Smooth muscle cell (in vitro differentiated cells): Measurements from ENCODE around the gene ZFPM1. TPM values are rescaled to one million over a fixed set of nuclear protein-coding genes. Genes with fewer than 3 reads are reported as not detected.

Source experiments
- DNase-seq: peaks from one replicate; lab custom pipeline; 2025; ENCODE audit not compliant: unreplicated experiment; lab: John Stamatoyannopoulos, UW
- H2AFZ ChIP-seq: fragments of 200-600 bp; sonication (generic); 2 replicates; pipeline ENCODE4 v1.6.0; 2016; ENCODE audit warnings: antibody characterized with exemption, low read depth, mild to moderate bottlenecking
- H3F3A ChIP-seq: fragments of 200-600 bp; sonication (generic); 2 replicates; pipeline ENCODE4 v1.6.0; 2017; ENCODE audit warnings: antibody characterized with exemption, low read depth
- H3K27ac ChIP-seq: fragments of 200-600 bp; sonication (generic); 2 replicates; pipeline ENCODE4 v1.5.1; 2016; ENCODE audit warnings: low read depth, mild to moderate bottlenecking
- H3K27me3 ChIP-seq: fragments of 200-600 bp; sonication (generic); 2 replicates; pipeline ENCODE4 v1.6.1; 2016; ENCODE audit warnings: low read depth, mild to moderate bottlenecking
- H3K36me3 ChIP-seq: fragments of 200-600 bp; sonication (generic); 2 replicates; pipeline ENCODE4 v1.5.1; 2016; ENCODE audit warnings: low read depth
- H3K4me1 ChIP-seq: fragments of 200-600 bp; sonication (generic); 2 replicates; pipeline ENCODE4 v1.5.1; 2016; ENCODE audit warnings: low read depth
- H3K4me2 ChIP-seq: fragments of 200-600 bp; sonication (generic); 2 replicates; pipeline ENCODE4 v1.6.0; 2016; ENCODE audit warnings: mild to moderate bottlenecking
- H3K4me3 ChIP-seq: fragments of 200-600 bp; sonication (generic); 2 replicates; pipeline ENCODE4 v1.5.1; 2016; ENCODE audit warnings: mild to moderate bottlenecking
- H3K79me2 ChIP-seq: fragments of 200-600 bp; sonication (generic); 2 replicates; pipeline ENCODE4 v1.6.0; 2016; ENCODE audit warnings: low read depth, mild to moderate bottlenecking
- H3K9ac ChIP-seq: fragments of 200-600 bp; sonication (generic); 2 replicates; pipeline ENCODE4 v1.6.0; 2016; ENCODE audit warnings: low read depth
- H3K9me3 ChIP-seq: fragments of 200-600 bp; sonication (generic); replicated peaks from 2 replicates; pipeline ENCODE4 v1.5.1; 2016; ENCODE audit warnings: low read depth
- H4K20me1 ChIP-seq: fragments of 200-600 bp; sonication (generic); 2 replicates; pipeline ENCODE4 v1.6.0; 2016; ENCODE audit warnings: low read depth
- WGBS: methylation state at CpG from one replicate; pipeline ENCODE4 v1.1.7; 2016; ENCODE audit warnings: low lambda C conversion rate; 5-methylcytosine and 5-hydroxymethylcytosine counted together
- polyA plus RNA-seq: library from polyadenylated mRNA; unstranded; fragments of >200 nt; fragmentation: Nextera tagmentation; extraction: Ambion mirVana; gene quantifications from 2 replicates; pipeline ENCODE4 v1.2.1, GENCODE V29; 2016
- total RNA-seq: library from RNA; depleted of rRNA; stranded (reverse); fragments of >200 nt; gene quantifications from 2 replicates; pipeline ENCODE4 v1.2.3, GENCODE V29; 2014
- TF ChIP-seq, protein P1 (sequence below): fragments of 200-600 bp; sonication (generic); IDR thresholded peaks from 2 replicates; pipeline ENCODE4 v1.5.1; 2017; ENCODE audit warnings: borderline replicate concordance, mild to moderate bottlenecking, antibody characterized with exemption; ENCODE audit not compliant: insufficient read depth, poor library complexity, severe bottlenecking

Gene ZFPM1
- total and polyA plus RNA-seq, 2 experiments from 2014 or later = 0.99 to 4.9 TPM

DNA sequence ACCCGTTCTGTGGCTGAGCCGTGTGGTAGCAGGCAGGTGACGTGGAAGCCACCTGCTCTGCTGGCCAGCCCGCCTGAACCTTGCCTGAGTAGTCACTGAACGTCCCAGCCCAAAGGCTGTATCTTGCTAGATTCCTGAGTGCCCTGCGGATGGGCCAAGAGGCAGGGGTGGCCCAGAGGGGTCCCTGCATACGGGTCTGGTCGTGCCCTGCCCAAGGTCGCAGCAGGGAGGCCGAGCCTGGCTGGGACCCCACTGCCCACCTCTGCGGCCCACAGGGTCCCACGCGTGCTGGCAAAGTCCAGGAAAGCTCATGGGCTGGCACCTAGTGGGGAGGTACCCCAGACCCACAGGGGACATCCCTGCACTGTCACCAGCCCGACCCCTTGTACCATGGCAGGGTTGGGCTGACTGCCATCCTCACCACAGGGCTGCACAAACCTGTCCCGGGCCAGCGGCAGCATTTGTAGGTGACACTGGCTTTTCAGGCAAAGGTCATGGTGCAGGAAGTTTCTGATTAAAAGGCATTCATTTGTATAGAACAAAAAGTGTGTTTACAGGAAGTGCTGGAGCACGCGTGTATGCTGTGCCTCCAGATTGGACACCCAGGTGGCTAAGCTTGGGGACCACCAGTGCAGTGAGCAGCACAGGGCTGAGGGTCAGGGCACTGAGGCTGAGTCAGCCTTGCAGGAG, 72.0 kb downstream of the ZFPM1 start:
- Histone ChIP-seq H3K27me3 (no peaks in the 10 kb centered on the region), H3K9me3 (no peaks in the 10 kb centered on the region), H3K4me2 (no peak overlapping the region), H3K9ac (no peak overlapping the region), H3K36me3 (no peaks in the 10 kb centered on the region), H3K4me3 (no peak overlapping the region), H3K79me2 (no peaks in the 10 kb centered on the region), H4K20me1 (peaks cover 23% of the 10 kb centered on the region), H3K4me1 (no peaks in the 10 kb centered on the region), H2AFZ (no peak overlapping the region), H3F3A (no peaks in the 10 kb centered on the region), H3K27ac (no peak overlapping the region)
- WGBS = 82% methylated on average over 17 of the region's 18 CpGs
- TF ChIP-seq, protein P1, sequence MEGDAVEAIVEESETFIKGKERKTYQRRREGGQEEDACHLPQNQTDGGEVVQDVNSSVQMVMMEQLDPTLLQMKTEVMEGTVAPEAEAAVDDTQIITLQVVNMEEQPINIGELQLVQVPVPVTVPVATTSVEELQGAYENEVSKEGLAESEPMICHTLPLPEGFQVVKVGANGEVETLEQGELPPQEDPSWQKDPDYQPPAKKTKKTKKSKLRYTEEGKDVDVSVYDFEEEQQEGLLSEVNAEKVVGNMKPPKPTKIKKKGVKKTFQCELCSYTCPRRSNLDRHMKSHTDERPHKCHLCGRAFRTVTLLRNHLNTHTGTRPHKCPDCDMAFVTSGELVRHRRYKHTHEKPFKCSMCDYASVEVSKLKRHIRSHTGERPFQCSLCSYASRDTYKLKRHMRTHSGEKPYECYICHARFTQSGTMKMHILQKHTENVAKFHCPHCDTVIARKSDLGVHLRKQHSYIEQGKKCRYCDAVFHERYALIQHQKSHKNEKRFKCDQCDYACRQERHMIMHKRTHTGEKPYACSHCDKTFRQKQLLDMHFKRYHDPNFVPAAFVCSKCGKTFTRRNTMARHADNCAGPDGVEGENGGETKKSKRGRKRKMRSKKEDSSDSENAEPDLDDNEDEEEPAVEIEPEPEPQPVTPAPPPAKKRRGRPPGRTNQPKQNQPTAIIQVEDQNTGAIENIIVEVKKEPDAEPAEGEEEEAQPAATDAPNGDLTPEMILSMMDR = no peak
- no peak for DNase-seq

DNA sequence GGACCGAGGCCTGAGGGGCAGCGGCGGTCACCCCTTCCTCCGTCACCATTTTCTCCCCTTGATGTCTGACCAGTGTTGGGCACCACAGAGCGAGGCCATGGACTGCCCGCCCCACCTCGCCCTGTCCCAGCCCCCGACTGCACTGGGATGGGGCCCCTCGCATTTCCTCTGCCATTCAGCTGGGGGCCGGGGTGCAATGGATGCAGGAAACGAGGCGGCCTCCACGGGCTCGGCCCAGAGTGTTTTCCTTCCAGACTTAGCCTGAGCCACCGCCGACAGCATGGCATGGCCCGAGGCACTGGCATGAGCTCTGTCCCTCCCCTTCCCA, 72.5 kb downstream of the ZFPM1 start:
- no peaks in the 10 kb centered on the region for H3K27me3 ChIP-seq
- no peak overlapping the region for H3K9ac ChIP-seq
- no peaks in the 10 kb centered on the region for H3K36me3 ChIP-seq
- H2AFZ ChIP-seq = no peak overlapping the region
- no peak overlapping the region for H3K27ac ChIP-seq
- no peak overlapping the region for H3K4me2 ChIP-seq
- no peaks in the 10 kb centered on the region for H3K9me3 ChIP-seq
- H3K4me1 ChIP-seq = no peaks in the 10 kb centered on the region
- WGBS = 89% methylated on average over 7 of the region's 17 CpGs
- H3F3A ChIP-seq = no peaks in the 10 kb centered on the region
- no peak overlapping the region for H3K4me3 ChIP-seq
- TF ChIP-seq, protein P1 = no peak
- H3K79me2 ChIP-seq = no peaks in the 10 kb centered on the region
- peaks cover 23% of the 10 kb centered on the region for H4K20me1 ChIP-seq
- no peak for DNase-seq

DNA sequence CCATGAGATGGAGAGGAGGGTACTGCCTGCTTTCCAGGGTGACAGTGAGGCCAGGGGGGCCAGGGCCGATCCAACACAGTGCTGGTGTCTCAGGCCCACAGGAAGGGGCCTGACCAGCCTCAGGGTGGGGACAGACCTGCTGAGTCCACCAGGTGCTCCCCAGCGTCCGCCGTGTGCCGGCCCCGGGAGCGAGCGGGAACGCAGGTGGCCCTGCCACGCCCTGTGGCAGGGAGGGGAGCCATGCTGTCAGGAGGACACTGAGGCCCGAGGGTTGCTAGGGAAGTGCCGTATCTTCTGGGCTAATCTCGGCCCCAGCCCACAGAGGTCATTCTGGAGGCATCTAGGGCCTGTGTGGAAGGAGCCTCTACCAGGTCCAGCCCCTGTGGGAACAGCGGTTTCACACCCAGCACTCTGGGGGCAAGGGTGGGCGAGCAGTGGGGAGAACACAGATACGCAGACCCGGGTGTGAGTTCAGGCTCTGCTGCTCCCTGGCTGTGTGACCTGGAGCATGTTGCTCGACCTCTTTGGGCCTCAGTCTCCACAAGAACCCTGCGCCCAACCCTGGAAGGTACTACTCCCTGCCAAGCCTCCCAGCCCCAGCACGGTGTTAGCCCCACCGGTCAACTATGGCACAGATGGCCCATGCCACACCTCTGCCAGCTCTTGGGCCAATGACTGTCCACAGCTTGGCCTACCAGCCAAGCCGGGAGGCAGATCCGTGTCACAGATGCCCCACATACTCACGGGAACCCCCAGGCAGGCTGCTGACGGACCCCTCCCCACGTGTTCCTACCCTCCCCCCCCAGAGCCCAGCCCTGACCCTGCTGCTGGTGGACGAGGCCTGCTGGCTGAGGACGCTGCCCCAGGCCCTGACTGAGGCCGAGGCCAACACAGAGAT, 73.2 kb downstream of the ZFPM1 start:
- Histone ChIP-seq H3K4me1 (no peaks in the 10 kb centered on the region), H4K20me1 (peaks cover 23% of the 10 kb centered on the region), H3K9ac (no peak overlapping the region), H3K27ac (no peak overlapping the region), H3K27me3 (no peaks in the 10 kb centered on the region), H3K4me2 (no peak overlapping the region), H3F3A (peaks cover 2% of the 10 kb centered on the region), H3K9me3 (no peaks in the 10 kb centered on the region), H3K79me2 (no peaks in the 10 kb centered on the region), H3K36me3 (no peaks in the 10 kb centered on the region), H2AFZ (no peak overlapping the region), H3K4me3 (no peak overlapping the region)
- no peak for DNase-seq
- TF ChIP-seq, protein P1 = no peak
- 87% methylated on average over 29 of the region's 29 CpGs for WGBS

DNA sequence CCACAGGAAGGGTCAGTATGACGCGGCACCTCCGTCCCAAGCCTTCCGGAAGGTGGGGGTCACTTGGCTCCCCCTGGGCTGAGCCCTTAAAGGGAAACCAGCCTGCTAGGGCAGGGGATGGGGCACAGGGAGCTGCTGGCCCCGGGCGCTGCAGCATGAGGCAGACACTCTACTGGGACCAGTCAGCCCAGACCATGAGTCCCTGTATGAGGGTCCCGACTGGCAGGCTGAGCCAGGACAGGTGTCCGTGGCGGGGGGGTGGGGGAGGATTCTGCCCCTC, 73.8 kb downstream of the ZFPM1 start:
- H3F3A ChIP-seq = peaks cover 7% of the 10 kb centered on the region
- WGBS = 89% methylated on average over 9 of the region's 9 CpGs
- H3K27ac ChIP-seq = no peak overlapping the region
- H2AFZ ChIP-seq = no peak overlapping the region
- DNase-seq = no peak
- H3K4me1 ChIP-seq = no peaks in the 10 kb centered on the region
- TF ChIP-seq, protein P1 = no peak
- H3K4me2 ChIP-seq = no peak overlapping the region
- no peaks in the 10 kb centered on the region for H3K27me3 ChIP-seq
- no peak overlapping the region for H3K9ac ChIP-seq
- no peaks in the 10 kb centered on the region for H3K36me3 ChIP-seq
- H3K4me3 ChIP-seq = no peak overlapping the region
- no peaks in the 10 kb centered on the region for H3K79me2 ChIP-seq
- peaks cover 23% of the 10 kb centered on the region for H4K20me1 ChIP-seq
- no peaks in the 10 kb centered on the region for H3K9me3 ChIP-seq
